Left lung (tissue), 10 donors: Measurements from ENCODE around the gene HK1. TPM values are rescaled to one million over a fixed set of nuclear protein-coding genes. Genes with fewer than 3 reads are reported as not detected.
"Not testable (repeated sequence)": the region's sequence is repeated elsewhere in the genome, so short reads cannot be mapped to it uniquely, and the experiment has no call there.

ENCODE experiments used
- ATAC-seq: fragments of 200-7000 bp; cut with Tn5 transposase; one replicate; pipeline ENCODE4 v1.9.1; 2020; ENCODE audit warnings: moderate library complexity
- DNase-seq, 4 donors: peaks; one replicate each; pipeline ENCODE4 v3.0.0-alpha.2; 2013 to 2020
- H3K27ac ChIP-seq, 2 donors: fragments of 200-600 bp; sonication (generic) in 1 of 2; one replicate each; pipeline versions ENCODE4 v1.5.0 to v1.8.0; 2020 to 2021
- H3K27me3 ChIP-seq, 2 donors: fragments of 200-600 bp; sonication (generic) in 1 of 2; one replicate each; pipeline versions ENCODE4 v1.5.0 to v1.8.0; 2020 to 2021
- H3K36me3 ChIP-seq, 2 donors: fragments of 200-600 bp; sonication (generic) in 1 of 2; one replicate each; pipeline versions ENCODE4 v1.5.0 to v1.8.0; 2020 to 2021
- H3K4me1 ChIP-seq, 2 donors: fragments of 200-600 bp; one replicate each; pipeline ENCODE4 v1.8.0; 2021
- H3K4me3 ChIP-seq, 2 donors: fragments of 200-600 bp; sonication (generic) in 1 of 2; one replicate each; pipeline versions ENCODE4 v1.5.0 to v1.8.0; 2020 to 2021; ENCODE audit warnings: mild to moderate bottlenecking in 1 of 2
- H3K9me3 ChIP-seq, 2 donors: fragments of 200-600 bp; sonication (generic) in 1 of 2; one replicate each; pipeline versions ENCODE4 v1.5.0 to v1.8.0; 2020 to 2021
- intact Hi-C, 2 donors: fragments of 100-400 bp; cut with DNase I; formaldehyde crosslinking; loops; one replicate each; pipeline versions ENCODE4 v1.11.2 to v1.14.2; 2022
- polyA plus RNA-seq, 6 donors: library from polyadenylated mRNA; unstranded; fragments of 120-200 nt; gene quantifications; one replicate each; pipeline ENCODE4 v1.2.1, GENCODE V29; 2013; ENCODE audit not compliant: insufficient read length in 6 of 6
- total RNA-seq, 2 donors: library from RNA; stranded (reverse); fragmentation: NEBNext Ultra II Directional; extraction: Animal tissue kit (Norgen Biotek cat#: 25700); gene quantifications; one replicate each; pipeline ENCODE4 v1.2.1, GENCODE V29; 2021
- TF ChIP-seq, protein P1 (sequence below), 2 donors: fragments of 200-600 bp; sonication (generic) in 1 of 2; IDR thresholded peaks; one replicate each; pipeline versions ENCODE4 v1.5.0 to v1.8.0; 2021; ENCODE audit warnings: antibody characterized with exemption in 2 of 2
- donor health status: DM: no; HTN: yes; CAD: no.
- donor health status: DM: no; HTN: no; CAD: no.

HK1 gene
- total and polyA plus RNA-seq, 8 donors: 51.5 to 126 (median 57.8) TPM

GRCh38 chr10:69443354-69443753, 165.1 kb downstream of the HK1 start:
- DNase-seq: no peak
- intact Hi-C loops: no loop called here
- H3K27ac ChIP-seq: no peak overlapping the region
- no peaks in the 10 kb centered on the region for H3K27me3 ChIP-seq
- no peaks in the 10 kb centered on the region for H3K36me3 ChIP-seq
- H3K4me3 ChIP-seq: no peak overlapping the region
- H3K9me3 ChIP-seq: no peaks in the 10 kb centered on the region
- peaks cover 24 to 39% of the 10 kb centered on the region in 2 donors for H3K4me1 ChIP-seq
- TF ChIP-seq, protein P1, sequence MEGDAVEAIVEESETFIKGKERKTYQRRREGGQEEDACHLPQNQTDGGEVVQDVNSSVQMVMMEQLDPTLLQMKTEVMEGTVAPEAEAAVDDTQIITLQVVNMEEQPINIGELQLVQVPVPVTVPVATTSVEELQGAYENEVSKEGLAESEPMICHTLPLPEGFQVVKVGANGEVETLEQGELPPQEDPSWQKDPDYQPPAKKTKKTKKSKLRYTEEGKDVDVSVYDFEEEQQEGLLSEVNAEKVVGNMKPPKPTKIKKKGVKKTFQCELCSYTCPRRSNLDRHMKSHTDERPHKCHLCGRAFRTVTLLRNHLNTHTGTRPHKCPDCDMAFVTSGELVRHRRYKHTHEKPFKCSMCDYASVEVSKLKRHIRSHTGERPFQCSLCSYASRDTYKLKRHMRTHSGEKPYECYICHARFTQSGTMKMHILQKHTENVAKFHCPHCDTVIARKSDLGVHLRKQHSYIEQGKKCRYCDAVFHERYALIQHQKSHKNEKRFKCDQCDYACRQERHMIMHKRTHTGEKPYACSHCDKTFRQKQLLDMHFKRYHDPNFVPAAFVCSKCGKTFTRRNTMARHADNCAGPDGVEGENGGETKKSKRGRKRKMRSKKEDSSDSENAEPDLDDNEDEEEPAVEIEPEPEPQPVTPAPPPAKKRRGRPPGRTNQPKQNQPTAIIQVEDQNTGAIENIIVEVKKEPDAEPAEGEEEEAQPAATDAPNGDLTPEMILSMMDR (IDR thresholded peaks at IDR 0.05): no peak
- ATAC-seq: no peak

DNA sequence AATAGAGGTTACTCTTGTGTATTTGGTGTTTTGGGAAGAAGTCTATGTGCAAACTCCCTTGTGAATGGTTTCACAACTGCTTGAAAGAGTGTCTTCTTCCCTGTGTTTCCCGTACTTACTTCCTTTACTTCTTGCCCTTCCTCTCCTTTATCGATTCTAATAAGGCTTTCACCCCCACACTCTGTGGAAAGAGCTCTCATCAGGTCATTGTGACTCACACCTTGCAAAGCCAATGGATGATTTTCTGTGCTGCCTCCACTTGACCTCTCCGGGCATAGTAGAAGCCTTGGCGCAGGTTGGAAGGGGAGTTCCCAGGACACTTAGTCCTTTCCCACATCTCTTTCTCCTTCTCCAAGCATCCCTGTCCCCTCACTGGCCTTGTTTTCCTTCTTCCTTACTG, 166.7 kb downstream of the HK1 start:
- Histone ChIP-seq H3K4me3 (no peak overlapping the region), H3K4me1 (peaks cover 15 to 28% of the 10 kb centered on the region in 2 donors), H3K27ac (no peak overlapping the region), H3K27me3 (no peaks in the 10 kb centered on the region), H3K36me3 (no peaks in the 10 kb centered on the region), H3K9me3 (no peaks in the 10 kb centered on the region)
- DNase-seq (no peak), ATAC-seq (peak; percentile 52)
- TF ChIP-seq, protein P1 (IDR thresholded peaks at IDR 0.05): no peak
- intact Hi-C loops: no loop called here

DNA sequence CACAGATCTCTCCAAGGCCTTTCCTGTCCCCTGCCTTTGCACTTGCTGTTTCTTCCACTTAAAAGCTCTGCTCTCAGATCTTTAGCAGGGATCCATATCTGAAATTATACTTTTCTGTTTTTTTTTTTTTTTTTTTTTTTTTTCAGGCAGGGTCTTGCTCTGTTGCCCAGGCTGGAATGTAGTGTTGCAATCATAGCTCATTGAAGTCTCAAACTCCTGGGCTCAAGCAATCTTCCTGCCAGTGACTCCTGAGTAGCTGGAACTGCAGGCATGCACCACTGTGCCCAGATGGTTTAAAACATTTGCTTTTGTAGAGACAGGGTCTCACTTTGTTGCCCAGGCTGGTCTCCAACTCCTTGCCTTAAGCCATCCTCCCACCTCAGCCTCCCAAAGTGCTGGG, 167.9 kb downstream of the HK1 start:
- Histone ChIP-seq H3K4me1 (peaks cover 22 to 36% of the 10 kb centered on the region in 2 donors), H3K4me3 (no peak overlapping the region), H3K36me3 (no peaks in the 10 kb centered on the region), H3K9me3 (no peaks in the 10 kb centered on the region), H3K27me3 (peaks cover 0 to 5% of the 10 kb centered on the region in 2 donors), H3K27ac (peak overlapping the region; percentile 35 to 48)
- TF ChIP-seq, protein P1 (IDR thresholded peaks at IDR 0.05): no peak
- ATAC-seq (no peak), DNase-seq (no peak)
- intact Hi-C loops: no loop called here

DNA sequence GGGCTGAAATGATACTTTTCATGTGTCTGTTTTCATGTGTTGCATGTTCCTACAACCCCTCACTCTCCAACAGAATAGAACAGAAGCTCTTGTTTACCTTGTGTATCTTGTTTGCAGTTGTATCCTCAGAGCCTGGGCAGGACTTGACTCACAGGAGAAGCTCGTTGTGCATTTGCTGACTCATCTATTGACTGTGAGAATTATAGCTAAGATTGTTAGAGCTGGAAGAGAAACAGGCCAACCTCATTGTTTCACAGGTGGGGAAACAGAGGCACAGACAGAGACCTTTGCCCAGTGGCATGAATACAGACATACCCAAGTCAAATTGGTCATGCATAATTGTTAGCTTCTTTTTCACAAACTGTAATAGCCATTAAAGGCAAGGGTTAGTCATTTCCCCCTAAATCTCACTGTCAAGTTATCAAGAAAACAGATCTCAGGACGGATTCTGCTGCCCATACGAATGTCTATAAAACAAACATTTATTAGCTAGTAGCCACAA, 168.4 kb downstream of the HK1 start:
- H3K27ac ChIP-seq: peak overlapping the region; percentile 35 to 48
- intact Hi-C loops: no loop called here

GRCh38 chr10:69449841-69450240, 171.5 kb downstream of the HK1 start:
- Histone ChIP-seq H3K27me3 (peaks cover 0 to 22% of the 10 kb centered on the region in 2 donors), H3K4me3 (no peak overlapping the region), H3K36me3 (no peaks in the 10 kb centered on the region), H3K9me3 (no peaks in the 10 kb centered on the region), H3K27ac (peak overlapping the region; percentile 55 to 82), H3K4me1 (peaks cover 28 to 58% of the 10 kb centered on the region in 2 donors)
- peak in 1 of 4 donors; percentile 44 for DNase-seq
- TF ChIP-seq, protein P1 (IDR thresholded peaks at IDR 0.05): peak; percentile 38 to 63
- intact Hi-C loops: no loop called here
- peak; percentile 24 for ATAC-seq

More for the DNA sequence above, 168.4 kb downstream of the HK1 start:
- Histone ChIP-seq H3K36me3 (no peaks in the 10 kb centered on the region), H3K27me3 (peaks cover 0 to 9% of the 10 kb centered on the region in 2 donors), H3K4me1 (peaks cover 22 to 40% of the 10 kb centered on the region in 2 donors), H3K4me3 (no peak overlapping the region), H3K9me3 (no peaks in the 10 kb centered on the region)
- ATAC-seq: peak; percentile 30
- no peak for DNase-seq
- TF ChIP-seq, protein P1 (IDR thresholded peaks at IDR 0.05): no peak

DNA sequence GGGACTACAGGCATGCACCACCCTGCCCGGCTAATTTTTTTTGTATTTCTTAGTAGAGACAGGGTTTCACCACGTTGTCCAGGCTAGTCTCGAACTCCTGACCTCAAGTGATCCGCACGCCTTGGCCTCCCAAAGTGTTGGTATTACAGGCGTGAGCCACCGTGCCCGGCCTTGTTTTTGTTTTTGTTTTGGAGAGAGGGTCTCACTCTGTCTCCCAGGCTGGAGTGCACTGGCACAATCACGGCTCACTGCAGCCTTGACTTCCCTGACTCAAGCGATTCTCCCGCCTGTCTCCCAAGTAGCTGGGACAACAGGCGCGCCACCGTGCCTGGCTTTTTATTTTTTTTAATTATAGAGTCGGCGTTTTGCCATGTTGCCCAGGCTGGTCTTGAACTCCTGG, 172.1 kb downstream of the HK1 start:
- intact Hi-C loops, ATAC-seq, H3K4me3 ChIP-seq, DNase-seq, H3K9me3 ChIP-seq, H3K36me3 ChIP-seq: not testable (repeated sequence)
- peaks cover 28 to 54% of the 10 kb centered on the region in 2 donors for H3K4me1 ChIP-seq
- H3K27ac ChIP-seq: peak overlapping the region; percentile 55 to 82
- H3K27me3 ChIP-seq: peaks cover 0 to 22% of the 10 kb centered on the region in 2 donors
